DMS53 treated with DMSO at 0.1 percent for 48 hours (cell line): ENCODE measurements around the gene SHISA8.

Experiments used
- DNase-seq: peaks from one replicate; lab custom pipeline; 2025; ENCODE audit not compliant: unreplicated experiment; lab: John Stamatoyannopoulos, UW

Gene SHISA8

DNA sequence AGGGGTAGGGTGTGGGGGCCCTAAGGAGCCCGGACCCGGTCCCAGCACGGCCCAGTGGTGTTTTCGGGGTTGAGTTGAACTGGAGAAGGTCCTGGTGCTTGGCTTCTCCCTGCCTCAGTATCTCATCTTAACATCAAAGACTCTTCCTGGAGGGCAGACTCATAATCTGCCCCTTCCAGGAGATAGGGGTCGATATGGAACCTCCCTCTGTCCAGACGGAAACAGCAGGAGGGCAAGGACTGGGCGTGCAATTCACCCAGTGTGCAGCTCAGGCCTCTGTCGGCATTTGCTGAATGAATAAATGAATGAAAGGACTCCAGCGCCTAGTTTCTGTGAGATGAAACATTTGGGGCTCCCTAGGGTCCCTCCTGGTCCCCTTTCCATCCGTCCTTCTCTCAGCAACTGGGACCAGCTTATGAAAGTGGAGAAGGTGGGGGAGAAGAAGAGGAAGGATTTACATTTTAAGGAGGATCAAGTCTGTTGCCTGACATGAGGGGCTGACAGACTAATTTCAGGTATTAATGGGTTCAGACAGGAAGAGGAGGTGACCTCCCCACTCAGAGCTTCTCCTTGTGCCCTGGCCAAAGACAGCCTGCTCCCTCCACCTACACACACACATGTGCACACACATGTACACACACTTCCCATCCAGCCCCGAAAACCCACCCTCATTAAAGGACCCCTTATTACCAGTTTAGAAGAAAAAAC lies 1.1 kb upstream of the SHISA8 start:
- no peak for DNase-seq

DNA sequence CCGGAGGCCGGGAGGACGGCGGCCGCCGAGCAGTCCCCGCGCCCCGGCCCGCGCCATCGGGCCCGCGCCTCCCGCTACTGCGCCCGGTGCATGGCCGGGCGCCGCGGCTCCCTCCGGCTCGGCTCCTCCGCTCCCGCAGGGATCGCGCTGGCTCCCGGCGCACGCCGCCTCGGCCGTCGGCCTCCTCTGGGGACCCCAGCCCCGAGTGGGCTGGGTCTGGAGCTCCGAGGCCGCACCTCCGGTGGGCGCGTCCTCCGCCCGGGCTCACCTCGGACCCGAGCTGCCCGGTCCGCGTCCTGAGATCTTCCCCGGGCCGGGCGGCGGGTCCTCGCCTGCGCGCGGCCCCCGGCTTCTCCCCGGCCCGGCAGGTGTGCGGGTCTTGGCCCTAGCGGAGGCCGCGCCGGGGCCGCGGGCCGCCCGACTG lies 251 bp downstream of the SHISA8 start:
- no peak for DNase-seq

DNA sequence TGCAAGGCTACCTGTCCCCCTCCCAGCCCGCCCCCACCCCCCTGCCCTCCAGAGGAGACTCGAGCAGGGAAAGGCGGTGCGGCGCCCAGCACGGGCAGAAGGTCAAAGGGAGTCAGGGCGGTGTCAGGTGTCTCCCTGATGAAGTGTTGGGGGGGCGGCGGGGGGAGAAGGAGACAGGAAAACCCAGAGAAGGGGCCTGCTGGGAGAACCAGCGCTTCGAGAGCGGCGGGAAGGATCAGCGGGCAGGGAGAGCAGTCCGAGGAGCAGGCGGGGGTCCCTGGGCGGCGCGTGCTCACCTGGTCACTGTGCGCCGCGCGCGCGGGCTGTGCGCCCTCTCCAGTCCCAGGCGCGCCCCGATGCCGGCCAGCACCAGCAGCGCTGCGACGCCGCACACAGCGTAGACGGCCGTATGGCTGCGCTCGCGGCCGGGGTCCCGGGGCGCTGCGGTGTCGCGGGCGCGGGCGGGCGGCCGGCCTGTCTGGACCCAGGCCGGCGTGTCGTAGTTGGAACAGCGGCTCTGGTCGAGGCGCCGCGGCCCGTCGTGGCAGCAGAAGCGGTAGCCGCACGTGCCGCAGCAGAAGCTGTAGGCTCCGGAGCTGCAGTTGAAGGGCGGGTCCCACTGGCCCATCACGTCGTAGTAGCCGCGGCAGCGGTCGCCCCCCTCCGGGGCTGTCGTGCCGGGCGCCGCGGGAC lies 886 bp downstream of the SHISA8 start:
- DNase-seq = no peak

DNA sequence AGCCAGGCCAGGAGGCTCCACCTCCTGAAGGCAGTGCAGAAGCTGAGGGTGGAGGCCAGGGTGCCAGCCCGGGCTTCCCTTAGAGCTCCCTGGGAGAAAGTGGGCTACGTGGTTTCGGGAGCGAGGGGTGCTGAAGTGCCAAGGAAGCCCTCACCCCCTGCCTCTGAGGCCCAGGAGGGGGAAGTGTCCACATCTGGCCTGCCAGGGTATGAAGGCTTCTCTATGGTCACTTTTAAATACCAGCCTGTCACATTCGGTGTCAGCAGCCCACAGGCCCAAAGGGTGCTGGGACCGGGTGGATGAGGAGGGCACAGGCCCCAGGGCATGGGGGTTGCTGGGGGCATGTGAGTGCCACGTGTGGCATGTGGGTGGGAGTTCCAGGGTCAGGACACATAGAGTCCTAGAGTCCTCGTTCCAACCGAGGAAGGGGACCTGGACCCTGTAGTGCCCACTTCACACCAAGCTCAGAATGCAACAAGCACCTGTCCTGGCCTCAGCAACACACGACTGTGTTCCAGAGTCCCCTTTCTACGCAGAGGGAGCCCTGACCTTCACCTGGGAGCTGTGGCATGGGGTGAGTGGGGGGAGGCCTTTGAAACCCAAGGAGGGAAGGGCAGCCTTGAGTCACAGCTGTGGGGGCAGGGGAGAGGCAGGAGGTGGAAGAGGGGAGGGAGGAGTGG lies 1.7 kb downstream of the SHISA8 start:
- DNase-seq = no peak

DNA sequence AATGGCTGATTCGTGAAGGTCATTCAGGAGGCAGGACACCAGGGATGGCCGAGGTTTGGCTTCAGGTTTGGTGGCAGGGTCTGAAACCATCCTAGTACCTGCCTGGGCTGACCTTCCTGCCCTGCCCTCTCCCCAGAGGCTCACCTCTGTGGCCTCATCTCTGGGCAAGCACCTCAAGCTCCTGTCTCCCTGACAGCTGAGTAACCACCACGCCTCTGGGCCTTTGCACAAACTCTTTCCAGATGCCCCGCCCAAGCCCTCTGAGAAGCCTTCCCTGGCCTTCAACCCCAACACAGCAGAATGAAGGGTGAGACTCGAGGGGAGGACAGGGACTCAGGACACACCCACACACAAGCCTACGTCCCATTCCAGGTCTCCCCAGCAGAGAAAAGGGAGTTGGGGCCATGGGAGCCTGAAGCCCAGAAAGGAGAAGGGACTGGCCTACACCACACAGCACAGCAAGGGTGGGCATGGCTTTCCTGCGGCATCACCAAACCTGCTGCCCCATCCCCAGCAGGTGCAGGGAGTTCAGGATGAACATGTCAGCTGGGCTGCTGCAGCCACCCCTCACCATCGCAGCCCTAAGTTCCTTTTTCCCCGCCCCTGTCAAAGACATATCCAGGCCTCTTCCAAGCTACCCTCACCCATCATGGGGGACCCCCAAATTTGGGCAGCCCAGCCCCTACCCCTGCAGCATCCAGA lies 2.4 kb downstream of the SHISA8 start:
- DNase-seq = no peak

DNA sequence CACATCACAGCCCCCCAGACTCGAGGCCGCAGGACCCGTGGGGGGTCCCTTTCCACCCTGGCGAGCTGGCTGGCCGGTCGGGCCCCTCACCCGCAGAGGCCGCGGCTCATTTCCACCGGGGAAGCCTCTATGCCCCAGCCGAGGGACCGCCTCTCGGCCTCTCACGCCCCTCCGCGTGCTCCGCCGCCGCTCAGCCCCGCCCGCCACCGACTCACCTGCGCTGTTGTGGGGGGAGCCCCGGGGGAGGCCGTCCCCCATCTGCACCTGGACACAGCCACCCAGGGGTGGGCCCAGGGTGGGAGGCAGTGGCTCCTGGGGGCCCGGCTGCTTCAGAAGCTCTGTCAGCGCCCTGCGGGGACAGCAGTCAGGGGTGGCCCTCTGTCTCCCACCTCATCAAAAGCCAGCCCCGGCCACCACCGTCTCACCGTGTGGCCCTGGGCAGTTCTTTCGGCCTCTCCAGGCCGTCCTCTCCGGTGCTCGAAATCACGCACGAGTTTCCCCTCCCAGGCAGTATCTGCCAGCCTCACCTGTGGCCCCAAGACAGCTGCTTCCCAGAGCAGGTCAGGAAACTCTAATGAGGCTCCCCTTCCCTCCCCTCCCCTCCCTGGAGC lies 3.8 kb downstream of the SHISA8 start:
- no peak for DNase-seq

DNA sequence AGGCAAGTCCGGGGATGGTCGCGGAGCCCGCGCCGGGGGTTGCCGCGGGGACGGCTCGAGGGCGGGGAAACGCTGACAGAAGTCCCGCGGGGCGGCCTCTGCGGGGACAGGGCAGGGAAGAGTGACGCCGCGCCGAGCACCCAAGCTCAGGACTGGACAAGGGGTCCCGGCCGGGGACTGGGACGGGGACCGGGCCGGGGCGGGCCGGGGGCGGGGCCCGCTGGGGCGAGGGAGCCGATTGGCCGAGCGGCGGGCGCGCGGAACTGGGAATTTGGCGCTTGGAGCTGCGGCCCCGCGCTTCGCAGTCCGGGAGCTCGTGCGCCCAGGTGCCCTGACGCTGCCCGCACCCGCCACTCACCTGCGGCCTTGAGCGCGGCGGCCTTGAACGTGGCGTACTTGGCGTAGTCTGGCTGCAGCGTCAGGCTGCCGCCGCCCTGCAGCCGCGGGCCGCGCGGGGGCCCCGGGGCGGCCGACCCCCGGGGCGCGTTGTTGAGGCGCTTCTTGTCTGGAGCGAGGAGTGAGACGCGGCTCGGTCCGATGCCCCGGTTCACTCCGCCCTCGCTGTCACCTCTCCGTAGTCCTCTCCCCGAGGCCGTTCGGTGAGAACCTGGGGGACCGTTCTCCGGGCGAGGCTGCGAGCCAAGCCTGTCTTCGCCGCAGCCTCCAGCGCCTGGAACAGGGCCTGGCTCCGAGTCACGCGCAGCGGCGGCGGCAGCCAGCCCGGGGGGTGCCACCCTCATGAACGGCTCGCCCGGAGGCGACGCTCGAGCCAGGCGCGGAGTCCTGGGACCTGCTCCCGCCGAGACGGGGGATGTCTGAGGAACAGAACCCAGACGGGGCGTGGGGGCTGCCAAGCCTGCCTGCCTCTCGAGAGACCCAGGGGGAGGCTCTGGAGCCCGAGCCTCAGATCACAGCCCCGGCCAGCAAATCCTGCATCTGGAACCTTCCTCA lies 4.5 kb downstream of the SHISA8 start:
- no peak for DNase-seq

DNA sequence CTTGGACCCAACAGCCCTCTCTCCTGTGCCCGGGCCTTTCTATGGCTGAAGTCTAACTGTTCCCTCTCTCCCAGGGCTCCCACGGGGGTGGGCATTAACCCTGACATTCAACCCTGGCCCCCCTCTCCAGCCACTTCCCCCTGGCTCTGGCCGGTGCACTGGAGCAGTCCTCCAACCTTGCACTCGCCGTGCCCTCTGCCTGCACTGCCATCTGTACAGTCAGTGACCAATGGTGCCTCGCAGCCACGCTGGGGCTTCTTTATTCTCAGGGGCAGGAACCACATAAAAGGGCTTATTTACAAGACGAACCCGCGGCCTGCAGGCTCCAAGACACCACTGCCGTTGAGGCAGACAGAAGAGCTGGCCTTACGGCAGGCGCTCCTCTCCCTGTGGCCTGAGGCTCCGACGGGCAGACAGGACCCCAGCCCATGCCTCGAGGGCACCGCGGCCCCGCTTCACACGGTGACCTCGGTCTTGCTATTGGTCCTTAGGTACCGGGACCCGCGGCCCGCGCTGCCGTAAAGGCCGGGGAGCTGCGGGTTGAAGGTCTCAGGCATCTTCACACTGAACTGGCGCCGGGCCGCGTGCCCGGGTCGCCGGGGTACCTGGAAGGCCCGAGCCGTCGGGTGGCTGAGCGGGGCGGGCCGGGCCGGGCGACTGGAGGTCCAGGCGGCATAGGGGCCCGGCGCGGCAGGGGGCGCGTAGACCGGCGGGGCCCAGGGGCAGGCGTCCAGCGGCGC lies 5.4 kb downstream of the SHISA8 start:
- peak; percentile 19 for DNase-seq

DNA sequence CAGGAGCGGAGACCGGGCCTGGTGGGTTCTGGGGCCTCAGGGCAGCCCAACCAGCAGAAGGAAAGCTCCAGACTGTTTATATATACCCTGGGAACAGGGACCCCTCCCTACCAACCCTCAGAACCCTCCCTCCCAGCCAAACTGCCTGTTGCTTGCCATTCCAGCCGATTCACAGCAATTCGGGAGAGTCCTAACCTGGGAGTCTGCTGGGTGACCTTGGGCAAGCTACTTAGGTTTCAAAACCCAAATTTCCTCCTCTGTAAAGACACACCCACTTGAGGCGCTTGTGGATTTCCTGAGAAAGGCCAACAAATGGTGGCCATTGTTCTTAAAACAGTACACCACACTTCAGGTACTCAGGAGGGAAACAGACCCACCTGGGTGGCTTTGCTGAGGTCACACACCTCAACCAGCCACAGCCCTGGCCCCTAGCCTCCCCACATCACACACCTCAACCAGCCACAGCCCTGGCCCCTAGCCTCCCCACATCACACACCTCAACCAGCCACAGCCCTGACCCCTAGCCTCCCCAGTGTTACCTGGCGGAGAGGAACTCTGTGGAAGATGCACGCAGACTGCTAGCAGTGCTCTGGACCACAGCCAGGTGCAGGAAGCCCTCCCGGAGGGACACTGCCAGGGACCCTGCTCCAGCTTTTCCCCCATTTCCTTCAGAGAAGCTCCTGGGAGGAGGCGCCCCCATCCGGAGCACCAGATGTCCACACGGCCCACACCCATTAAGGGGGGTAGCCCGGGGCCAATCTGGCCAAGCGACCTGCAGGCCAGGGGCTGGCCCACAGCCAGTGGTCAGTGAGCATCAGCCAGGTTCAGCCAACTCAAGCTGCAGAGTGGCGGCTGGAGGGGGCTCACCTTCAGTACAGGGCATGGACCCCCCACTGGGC lies 6.2 kb downstream of the SHISA8 start:
- DNase-seq = no peak

DNA sequence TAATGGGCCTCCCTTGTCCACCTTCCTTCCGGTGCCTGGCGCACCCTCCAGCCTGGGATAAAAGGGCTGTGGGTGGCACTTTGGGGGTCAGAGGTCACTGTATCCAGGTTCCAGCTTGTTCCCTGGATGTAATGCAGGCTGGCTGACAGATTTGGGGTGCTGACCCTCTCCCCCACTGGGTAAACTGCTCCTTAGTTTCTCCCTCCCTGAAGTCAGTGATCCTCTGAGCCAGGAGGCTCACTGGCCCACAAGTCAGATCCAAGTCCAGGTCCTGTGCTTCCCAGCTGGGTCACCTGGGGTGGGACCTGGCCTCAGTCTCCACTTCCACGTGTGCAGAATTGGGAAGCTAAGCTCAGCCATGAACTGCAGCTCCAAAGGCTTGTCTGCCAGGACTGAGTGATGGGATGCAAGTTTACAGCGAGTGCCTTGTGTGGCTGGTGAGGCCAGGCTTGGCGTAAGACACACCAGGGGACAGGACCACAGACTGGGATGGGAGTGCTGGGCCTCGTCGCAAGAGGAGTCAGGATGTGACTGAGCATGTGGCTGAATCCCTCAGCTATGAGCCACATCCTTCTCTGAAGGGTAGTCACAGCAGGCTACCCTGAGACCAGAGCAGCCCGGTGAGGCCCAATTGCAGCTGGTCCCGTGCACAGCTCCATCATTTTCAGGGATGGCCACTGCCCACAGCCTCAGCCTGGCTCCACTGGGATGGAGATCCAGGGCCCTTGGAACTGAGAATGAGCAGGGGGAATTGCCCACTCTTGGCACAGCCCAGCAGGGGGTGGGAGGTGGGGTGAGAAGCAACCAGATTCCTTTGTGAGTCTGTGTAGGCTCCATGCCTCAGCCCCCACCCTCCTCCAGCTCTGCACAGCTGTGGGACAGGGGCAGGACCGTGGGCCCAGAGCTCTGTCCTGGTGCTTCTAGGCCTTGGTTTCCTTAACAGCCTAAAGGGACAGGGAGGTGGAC lies 7.2 kb downstream of the SHISA8 start:
- no peak for DNase-seq

DNA sequence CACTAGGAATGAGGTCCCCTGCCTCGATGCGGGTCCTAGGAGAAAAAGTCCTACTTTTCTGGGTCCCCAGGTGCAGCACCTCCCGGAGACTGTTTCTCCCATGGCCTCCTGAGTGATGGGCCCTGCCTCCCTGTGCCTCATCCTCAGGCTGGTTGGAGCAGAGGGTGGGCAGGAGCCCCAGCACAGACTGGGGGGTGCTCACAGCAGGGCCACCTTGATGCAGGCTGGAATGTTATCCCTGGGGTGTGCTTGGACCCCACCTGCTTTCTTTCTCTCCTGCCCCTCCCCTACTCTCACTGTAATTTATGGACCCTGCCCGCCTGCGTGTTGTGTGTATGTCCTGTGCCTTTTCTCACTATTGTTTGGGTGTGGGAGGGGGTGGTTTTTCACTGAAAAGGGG lies 8.1 kb downstream of the SHISA8 start:
- no peak for DNase-seq

DNA sequence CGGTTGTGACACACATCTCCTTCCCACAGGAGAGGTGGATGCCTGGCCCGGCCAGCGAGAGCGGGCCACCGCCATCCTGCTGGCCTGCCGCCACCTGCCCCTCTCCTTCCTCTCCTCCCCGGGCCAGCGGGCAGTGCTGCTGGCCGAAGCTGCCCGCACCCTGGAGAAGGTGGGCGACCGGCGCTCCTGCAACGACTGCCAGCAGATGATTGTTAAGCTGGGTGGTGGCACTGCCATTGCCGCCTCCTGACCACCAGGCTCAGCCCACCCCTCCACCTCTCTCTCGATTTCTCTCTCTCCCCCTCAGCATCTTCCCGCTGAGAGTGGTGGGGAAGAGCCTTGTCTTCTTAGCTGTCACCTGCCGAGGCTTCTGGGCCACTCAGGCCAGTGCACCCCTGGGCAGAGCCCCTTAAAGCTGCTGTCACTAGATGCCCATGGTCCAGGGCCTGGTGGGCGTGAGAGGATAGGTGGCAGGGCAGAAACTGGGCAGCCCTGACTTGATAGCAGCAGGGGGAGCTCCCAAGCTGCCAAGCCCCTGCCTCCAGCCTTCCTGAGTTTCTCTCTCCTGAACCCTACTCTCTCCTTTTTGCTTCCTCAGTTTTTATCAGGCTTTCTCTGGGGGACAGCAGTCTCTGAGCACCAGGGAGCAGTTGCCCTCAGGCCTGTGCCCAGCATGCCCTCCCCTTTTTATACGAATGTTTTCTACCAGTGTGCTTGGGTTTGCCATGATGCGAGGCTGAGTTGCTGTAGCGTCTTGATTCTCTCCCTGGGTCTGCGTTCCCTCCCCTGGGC lies 9.3 kb downstream of the SHISA8 start:
- no peak for DNase-seq

DNA sequence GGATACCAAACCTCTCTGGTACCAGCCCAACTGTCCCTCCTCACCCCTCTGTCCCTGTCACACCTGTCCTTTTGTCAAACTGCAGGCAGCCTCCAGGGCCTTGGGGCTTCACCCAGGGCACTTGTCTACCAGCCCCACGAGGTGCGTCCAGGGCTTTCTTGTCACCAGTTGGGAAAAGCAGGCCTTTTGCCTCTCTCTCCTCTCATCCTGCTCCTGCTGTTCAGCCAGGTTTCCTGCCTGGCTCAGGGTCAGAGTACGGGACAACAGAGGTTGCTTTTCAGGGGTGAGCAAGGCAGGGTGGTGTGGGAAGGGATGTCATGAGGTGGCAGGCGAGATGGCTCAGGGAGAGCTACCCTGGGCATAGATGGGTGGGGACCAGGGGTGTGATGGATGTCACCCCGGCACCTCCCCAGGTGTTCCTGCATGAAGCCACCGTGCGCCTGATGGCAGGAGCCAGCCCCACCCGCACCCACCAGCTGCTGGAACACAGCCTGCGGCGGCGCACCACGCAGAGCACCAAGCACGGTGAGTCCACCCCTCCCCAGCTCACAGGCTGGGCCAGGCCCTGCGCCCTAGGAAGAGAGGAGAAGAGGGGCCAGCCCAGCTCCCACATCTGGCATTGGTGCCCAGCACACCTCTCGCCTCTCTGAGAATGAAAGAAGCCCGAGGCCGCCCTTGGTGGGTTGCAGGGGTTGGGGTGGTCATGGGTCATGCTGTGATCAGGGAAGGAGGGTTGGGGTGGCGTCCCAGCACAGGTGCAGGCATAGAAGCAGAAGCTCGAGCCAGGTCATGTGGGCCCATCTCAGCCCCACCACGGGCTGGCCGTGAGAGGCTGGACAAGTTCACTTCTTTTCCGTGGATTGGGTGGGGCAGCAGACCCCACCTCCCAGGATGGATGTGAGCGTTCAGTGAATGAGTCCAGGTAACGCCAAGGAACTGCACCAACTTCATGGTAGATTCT lies 10.1 kb downstream of the SHISA8 start:
- no peak for DNase-seq

DNA sequence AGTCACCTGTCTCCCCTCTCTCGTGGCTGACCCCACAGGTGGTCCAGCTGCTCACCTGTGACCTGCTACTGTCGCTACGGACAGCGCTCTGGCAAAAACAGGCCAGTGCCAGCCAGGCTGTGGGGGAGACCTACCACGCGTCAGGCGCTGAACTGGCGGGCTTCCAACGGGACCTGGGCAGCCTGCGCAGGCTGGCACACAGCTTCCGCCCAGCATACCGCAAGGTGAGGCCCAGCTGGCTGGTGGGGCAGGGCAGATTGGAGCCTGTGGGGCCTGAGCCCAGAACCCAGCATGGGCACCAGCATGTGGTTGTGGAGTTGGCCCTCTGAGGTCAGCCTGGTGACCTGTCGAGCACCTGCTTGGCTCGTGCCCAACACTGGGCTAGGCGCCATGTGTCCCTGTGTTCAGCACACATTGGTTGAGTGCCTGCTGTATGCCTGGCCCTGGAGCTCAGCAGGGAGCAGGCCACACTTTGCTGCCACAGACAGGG lies 11.9 kb downstream of the SHISA8 start:
- DNase-seq = no peak

DNA sequence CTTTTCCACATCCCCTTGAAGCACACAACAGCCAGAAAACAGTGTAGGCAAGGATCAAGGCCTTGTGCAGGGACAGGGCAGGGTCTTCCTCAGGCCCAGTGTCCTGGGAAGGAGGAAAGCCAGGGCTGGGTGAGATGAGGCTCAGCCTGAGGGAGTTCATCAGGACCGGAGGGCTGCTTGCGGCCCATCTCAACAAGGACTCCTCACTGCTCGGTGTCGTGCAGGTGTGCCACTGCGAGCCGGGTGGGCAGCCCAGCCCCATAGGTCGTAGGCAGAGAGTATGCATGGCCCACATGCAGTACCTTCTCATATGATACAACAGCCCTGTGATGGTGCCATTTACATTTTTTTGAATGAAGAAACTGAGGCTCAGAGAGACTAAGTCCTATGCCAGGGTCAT lies 12.9 kb downstream of the SHISA8 start:
- no peak for DNase-seq
